Measurements from ENCODE around the gene IDH2.
"Not testable (repeated sequence)": the region's sequence is repeated elsewhere in the genome, so short reads cannot be mapped to it uniquely, and the experiment has no call there.

The IDH2 gene

DNA sequence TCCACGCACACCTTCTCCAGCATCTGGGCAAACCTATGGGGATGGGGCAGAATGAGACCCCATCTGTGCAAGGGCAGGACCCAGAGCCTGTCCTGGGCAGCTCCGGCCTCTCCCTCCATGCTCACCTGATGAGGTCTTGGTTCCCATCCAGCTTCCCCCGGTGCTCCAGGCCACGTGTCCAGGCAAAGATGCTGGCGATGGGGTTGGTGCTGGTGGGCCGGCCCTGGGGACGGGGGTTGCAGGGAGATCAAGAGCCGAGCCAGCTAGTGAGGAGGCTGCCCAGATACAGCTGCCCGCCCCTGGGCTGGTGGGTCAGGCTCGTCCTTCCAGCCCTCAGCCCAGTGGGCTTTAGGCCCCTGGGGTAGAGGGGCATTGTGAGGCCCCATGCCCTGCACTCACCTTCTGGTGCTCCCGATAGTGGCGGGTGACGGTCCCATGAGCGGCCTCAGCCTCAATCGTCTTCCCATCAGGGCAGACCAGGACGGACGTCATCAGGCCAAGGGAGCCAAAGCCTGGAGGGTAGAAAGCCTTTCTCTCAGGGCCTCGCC, 17.3 kb downstream of the IDH2 start:
- no peak for DNase-seq (ENCODE audit: low read depth, low spot score)

DNA sequence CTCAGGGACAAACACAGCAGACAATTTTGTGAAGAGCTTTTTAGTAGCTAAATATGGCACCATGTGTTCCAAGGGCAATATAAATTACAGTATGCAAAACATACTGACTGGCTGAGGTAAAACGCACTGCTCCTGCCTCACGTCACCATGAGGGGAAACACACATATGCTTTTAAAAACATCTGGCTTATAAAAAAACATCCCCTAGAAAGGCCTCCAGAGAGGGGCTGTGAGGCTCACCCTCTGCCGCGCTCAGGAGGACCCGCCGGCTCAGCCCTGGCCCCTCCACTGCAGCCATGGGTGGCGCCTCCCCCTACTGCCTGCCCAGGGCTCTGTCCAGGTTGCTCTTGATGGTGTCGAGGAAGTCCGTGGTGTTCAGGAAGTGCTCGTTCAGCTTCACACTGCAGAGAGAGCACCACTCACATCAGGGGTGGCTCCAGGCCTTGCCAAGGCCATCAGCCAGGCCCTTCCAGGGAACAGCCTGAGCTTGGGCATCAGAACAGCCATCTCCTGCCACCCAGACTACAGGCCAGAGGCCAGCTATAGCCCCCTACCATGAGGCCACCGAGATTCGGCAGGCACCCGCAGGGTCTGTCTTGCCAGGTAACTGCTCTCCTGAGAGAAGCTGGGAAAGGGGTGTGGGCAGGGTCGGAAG, 18.2 kb downstream of the IDH2 start:
- no peak for DNase-seq (ENCODE audit: low read depth, low spot score)

DNA sequence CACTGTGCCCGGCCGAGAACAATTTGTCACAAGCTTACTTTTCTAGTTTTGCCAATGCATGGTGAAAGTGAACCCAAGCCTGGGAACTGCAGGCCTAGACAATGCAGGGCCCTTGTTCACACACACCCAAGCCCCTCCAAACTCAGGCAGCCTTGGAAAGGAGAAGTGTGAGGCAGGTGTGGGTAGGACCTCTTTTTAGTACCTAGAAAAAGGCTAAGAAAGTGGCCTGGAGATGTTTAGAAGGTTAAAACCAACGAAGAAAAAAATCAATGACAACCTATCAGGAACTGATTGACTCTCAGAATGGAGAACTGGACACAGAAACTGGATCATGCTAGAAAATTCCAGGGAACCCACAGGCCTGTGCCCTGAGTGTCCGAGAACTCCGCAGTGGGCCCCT, 18.8 kb downstream of the IDH2 start:
- DNase-seq (ENCODE audit: low read depth, low spot score) = no peak

DNA sequence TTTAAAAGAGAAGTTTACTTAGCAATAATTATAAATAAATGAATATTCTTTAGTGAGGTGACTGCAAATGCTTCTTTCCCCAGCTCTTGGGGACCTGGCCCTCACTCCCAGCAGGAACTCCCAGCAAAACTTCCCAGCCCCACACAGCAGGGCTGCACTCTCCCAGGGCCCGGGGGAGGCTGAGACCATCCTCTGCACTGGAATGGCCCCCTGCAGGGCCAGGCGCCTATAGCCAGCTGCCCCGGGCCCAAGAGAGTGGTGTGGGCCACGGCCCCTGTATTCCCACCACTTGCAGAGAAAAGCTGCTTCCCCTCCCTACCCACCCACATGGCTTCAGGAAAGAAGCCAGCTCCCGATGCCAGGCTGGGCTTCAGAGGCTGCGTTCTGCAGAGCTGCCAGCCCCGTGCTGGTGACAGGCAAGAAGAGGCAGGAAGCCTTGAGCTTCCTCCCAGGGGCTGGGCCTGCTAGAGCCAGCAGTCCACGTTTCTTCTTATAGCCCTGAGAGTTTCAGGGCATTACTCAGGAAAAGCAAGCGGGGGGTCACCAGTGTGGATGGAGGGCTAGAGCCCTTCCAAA, 20.0 kb downstream of the IDH2 start:
- no peak for DNase-seq (ENCODE audit: low read depth, low spot score)

DNA sequence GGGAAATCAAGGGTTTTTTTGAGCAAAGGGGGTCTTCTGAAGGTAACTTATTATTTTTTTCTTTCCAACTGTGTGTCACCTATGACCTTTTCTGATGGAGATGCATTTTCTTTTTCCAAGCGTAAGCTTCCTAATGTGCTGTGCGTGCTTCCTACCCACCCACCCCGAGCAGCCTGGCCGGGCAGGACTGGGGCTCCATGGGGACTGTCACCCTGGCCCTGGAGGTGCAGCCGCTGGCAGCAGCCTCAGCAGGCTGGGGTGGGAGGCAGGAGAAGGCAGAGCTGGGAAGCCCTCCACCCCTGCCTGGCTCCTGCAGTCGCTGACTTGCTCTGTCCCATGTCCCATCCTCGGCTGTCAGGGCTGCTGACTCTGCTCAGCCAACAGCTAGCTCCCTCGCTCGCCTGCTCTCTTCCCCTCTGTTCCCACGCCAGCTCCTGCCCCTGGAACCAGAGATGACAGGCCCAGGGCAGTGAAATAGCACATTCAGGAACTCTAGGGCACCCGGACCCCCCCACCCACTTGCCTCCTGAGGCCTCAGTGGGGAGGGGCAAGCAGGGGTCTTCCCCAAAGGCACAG, 21.4 kb downstream of the IDH2 start:
- DNase-seq (ENCODE audit: low read depth, low spot score) = no peak

DNA sequence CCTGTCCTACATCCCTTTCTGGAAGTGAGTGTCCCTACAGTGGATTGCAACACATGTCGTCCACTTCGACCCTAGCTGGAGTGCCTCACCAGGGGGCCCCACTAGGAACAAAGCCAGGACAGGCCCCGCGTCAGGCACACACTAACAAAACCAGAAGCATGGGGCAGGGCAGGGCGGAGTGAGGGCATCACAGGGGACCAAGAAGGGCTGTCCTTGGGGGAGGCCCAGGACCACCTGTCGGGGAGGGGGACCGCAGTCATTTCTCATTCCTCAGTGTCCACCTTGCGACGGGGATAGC, 21.9 kb downstream of the IDH2 start:
- no peak for DNase-seq (ENCODE audit: low read depth, low spot score)

DNA sequence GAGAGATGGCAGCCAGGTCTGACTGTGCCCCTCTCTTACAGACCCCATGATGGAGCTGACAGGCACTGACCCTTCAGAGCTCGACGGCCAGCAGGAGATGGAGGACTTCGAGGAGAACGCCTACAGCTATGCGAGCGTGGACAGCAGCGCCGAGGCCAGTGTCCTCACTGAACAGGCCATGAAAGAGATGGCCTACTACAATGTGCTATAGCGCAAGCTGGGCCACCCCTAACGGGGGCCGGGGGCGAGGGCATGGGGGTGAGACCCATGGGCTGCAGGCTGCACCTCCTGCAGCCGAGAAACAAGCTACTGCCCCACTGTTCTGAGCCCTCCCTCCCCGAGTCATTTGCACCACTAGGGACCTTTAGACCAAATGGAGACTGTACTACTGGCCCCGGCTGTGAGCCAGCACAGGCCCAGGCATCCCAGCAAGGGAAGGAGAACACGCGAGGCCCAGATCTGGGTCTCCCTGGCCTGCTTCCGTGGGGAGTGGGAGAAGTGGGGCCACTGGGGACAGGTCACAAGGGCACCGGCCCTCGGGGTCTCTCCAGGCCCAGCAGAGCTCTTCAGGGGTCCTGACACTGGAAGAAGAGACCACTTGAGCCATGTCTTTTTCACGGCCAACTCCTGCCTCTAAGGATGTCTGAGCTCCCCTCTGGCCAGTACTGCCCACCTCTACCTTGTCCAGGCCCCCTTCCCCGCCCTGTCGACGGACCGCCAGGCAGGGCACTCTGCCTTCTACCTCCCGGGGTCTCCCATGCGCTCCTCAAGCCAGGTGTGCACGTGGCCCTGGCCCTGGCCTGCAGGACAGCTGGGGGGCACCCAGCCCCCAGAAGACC, 22.4 kb downstream of the IDH2 start:
- no peak for DNase-seq (ENCODE audit: low read depth, low spot score)

DNA sequence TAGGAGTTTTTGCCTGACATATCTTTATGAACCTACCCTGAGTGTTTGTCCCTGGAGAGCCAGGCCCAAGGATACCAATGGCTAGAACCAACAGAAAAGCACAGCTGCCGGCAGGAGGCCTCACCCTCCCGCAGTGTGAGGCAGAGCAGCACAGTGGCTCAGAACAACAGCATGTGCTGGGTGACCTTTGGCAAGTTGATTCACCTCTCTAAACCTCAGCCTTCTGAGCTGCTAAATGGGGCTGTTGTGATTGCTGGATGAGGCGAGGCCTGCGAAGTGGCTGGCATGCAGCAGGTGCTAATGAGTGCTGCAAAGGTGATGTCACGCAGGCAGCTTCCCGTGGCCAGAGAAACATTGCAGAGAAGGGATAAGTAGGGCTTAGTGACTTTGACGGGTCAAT, 23.3 kb downstream of the IDH2 start:
- no peak for DNase-seq (ENCODE audit: low read depth, low spot score)

DNA sequence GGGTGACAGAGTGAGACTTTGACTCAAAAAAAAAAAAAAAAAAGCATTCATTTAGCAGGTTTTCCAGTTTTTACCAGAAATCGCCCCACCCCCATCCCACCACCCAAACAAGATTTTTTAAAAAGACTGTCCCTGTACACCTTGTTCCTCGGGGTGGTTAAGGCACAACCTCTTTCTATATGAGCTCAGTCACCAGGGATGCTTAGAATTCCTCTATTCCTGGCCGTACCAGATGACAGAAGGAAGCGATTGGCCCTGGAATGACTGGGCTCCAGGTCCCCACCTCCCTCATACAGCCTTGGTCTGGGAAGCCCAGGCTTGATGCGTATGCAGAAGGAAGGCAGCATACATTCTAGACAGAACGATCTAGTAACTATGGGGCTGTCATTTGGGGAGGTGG, 25.6 kb downstream of the IDH2 start:
- no peak for DNase-seq (ENCODE audit: low read depth, low spot score)

DNA sequence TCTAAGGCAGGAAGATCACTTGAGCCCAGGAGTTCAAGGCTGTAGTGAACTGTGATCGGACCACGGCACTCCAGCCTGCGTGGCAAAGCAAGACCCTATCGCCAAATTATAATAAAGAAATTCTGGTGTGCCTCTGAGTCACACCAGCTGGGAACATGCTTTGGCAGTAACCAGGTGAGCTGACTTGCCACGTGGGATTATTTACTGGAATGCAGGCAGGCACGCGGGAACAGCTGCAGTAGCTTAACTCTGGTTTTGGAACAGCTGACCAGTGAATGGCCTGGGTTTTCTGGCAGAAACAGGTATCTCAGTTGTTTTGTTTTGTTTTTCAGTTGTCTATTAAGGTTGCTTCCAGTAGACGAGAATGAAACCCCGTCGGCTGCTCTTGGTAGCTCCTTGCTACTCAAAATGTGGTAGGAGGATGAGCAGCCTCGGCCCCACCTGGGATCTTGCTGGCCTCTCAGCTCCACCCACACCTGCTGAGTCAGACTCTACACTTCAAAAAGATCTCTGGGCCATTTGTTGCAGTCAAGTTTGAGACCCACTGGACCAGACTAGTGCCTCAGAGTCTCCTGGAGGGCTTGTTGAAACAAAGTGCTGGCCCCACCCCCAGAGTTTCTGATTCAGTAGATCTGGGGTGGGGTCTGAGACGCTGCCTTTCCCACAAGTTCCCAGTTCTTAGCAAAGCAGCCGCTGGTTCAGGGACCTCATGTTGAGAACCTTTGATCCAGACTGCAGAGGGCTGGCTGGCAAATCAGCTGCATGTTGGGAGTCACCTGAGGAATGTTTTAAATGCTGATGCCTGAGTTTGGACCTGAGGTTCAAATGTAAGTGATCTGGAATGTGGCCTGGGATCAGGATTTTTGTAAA, 26.6 kb downstream of the IDH2 start:
- no peak for DNase-seq (ENCODE audit: low read depth, low spot score)

DNA sequence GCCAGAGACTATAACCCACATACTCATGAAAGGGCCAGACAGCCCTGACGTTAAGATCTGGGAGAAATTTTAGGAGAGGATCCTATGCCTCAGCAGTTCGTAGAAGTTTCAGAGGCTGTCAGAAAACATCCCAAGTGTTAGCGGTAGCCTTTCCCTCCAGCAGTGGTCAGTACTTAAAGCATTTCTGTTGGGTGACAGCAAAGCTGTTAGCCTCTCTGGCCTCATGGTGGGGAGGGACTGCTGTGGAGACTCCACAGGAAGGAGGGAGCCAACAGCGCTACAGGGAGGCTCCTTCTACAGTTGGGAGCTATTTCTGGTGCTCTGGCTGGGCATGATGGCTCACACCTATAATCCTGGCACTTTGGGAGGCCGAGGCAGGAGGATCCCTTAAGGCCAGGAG, 27.4 kb downstream of the IDH2 start:
- DNase-seq (ENCODE audit: low read depth, low spot score) = no peak

DNA sequence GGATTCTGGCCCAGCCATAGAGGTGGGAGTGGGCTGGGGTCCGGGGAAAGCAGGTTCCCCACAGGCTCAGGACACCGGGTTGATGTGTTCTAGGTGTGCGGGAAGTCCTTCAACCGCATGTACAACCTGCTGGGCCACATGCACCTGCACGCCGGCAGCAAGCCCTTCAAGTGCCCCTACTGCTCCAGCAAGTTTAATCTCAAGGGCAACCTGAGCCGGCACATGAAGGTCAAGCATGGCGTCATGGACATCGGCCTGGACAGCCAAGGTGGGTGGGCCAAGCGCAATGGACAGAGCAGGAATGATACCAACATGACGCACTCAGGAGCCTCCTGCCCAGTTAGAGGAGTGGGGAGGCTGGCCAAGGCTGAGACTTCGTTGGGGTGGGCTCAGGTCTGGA, 28.2 kb downstream of the IDH2 start:
- no peak for DNase-seq (ENCODE audit: low read depth, low spot score)

DNA sequence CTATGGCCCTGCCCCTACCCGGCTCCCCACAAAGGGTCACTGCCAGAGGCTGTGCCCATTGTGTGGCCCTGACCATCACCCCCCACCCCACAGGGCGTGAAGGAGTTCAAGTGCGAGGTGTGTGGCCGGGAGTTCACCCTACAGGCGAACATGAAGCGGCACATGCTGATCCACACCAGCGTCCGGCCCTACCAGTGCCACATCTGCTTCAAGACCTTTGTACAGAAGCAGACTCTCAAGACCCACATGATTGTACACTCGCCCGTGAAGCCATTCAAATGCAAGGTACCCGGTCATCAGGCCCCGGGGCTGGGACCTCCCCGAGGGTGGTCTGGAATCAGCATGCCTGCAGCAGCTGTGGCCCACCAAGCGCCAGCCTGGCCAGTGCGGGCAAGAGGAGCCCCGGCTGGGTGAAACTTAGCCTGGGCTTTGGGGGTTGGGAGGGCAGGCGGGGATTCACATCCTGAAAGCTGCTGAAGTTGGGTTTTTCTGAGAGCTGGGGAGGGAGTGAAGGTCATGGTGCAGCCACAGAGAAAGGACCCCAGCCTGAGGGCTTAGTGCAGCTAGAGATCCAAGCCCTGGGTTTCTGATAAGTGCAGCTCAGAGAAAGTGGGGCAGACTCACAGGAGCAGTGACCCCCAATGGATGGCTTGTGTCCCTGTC, 29.2 kb downstream of the IDH2 start:
- DNase-seq (ENCODE audit: low read depth, low spot score) = no peak

DNA sequence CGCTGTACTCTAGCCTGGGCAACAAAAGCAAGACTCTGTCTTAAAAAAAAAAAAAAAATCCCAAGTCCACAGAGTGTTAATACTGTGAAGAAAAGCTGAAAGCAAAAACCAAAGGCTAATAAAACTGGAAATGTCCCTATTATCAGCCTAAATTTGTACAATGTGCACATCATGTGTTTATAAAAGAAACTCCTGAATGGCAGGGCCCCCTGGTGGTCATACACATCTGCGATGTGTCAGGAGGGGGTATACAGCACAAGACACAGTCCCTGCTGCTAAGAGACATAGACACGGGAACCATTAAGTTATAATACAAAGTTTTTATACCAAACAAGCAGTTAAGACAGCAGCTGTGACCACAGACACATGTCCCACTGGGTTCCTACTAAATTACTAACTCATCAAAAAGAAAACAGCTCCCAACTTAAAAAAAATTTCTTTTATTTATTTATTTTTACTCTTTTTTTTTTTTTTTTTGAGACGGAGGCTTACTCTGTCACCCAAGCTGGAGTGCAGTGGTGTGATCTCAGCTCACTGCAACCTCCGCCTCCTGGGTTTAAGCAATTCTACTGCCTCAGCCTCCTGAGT, 31.0 kb downstream of the IDH2 start:
- peak; percentile 70 for DNase-seq (ENCODE audit: low read depth, low spot score)

DNA sequence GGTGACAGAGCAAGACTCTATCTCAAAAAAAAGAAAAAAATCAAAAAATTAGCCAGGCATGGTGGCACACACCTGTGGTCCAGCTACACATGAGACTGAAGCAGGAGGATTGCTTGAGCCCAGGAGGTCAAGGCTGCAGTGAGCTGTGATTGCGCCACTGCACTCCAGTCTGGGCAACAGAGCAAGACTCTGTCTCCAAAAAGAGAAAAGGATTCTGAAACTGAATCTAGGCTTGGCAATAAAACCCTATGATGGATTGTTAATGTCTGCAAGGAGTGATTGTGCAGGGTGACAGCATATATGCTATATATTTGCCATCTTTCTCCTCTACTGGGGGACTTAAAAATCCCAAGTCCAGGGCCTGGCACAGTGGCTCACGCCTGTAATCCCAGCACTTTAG, 31.6 kb downstream of the IDH2 start:
- not testable (repeated sequence) for DNase-seq (ENCODE audit: low read depth, low spot score)

DNA sequence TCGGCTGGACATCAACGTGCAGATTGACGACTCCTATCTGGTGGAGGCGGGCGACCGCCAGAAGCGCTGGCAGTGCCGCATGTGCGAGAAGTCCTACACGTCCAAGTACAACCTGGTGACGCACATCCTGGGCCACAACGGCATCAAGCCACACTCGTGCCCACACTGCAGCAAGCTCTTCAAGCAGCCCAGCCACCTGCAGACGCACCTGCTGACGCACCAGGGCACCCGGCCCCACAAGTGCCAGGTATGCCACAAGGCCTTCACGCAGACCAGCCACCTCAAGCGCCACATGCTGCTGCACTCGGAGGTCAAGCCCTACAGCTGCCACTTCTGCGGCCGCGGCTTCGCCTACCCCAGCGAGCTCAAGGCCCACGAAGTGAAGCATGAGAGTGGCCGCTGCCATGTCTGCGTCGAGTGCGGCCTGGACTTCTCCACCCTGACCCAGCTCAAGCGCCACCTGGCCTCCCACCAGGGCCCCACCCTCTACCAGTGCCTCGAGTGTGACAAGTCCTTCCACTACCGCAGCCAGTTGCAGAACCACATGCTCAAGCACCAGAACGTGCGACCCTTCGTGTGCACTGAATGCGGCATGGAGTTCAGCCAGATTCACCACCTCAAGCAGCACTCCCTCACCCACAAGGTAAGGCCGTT, 34.2 kb downstream of the IDH2 start:
- no peak for DNase-seq (ENCODE audit: low read depth, low spot score)

DNA sequence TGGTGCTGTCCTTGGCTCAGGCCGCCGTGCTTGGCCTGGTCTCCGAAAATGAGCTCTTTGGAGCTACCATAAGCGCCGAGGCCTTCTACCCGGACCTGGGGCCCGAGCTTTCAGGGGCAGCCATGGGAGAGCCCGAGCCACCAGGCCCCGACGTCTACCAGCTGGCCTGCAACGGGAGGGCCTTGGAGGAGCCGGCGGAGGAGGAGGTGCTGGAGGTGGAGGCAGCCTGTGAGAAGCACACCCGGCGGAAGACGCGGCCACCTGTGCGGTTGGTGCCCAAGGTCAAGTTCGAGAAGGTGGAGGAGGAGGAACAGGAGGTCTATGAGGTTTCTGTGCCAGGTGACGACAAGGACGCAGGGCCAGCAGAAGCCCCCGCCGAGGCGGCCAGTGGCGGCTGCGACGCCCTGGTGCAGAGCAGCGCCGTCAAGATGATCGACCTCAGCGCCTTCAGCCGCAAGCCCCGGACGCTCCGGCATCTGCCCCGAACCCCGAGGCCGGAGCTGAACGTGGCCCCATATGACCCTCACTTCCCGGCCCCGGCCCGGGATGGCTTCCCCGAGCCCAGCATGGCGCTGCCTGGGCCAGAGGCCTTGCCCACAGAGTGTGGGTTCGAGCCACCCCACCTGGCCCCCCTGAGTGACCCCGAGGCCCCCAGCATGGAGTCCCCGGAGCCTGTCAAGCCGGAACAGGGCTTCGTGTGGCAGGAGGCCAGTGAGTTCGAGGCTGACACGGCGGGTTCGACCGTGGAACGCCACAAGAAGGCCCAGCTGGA, 34.9 kb downstream of the IDH2 start:
- DNase-seq (ENCODE audit: low read depth, low spot score) = no peak

DNA sequence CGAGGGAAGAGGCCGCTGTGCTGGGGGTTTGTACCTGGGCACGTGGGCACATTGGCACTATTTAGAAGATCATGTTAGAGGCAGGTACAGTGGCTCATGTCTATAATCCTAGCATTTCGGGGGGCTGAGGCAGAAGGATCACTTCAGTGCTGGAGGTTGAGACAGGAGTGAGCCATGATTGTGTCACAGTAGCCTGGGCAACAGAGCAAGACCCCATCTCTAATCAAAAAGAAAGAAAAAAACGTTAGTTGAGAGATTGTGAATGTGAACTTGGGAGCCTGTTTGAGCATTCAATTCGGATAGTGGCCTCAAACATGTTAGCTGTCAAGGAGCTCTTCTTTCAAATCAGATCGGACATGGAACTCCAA, 36.6 kb downstream of the IDH2 start:
- no peak for DNase-seq (ENCODE audit: low read depth, low spot score)

DNA sequence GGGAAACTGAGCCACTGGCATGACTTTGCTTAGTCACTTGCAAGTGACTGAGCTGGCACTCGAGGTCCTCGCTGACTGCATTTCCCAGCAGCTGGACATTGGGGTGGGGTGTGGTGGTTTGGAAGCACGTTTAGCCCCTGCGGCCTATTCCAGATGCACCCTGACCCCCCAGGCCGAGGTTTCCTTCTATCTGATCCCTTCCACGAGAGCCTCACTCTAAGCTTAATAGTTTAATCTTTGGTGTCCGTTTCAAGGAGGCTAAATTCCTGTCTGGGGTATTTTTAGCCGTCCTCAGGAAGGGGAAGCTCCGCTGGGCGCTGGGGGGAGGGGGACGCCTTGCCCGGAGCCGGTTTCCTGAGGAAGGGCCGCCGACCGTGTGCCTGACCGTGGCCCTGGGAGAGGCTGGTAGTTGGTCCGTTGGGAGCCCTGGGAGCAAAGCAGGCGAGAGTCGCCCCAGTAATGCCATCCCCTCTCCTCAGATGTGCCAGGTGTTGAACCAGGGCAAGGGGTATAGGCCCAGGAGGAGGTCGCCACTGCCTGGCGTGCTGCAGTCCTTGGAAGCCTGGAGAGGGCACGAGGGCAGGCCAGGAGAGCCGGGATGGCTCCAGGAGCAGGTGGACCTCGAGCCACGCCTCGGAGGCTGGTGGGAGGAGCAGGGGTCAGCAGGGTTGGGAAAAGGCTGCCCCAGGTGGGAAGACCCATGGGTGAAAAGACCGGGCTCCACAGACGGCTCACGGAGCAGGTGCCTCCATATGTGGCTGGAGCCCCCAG, 37.2 kb downstream of the IDH2 start:
- DNase-seq (ENCODE audit: low read depth, low spot score) = no peak

Measured in activated CD4-positive, CD25-positive, alpha-beta regulatory T cell treated with anti-CD3 and anti-CD28 coated beads, Interleukin-2, amount 50 U/mL, for 16 hours (primary cell).